ENCODE results near the gene FAM216B.
"Not testable (repeated sequence)": the region's sequence is repeated elsewhere in the genome, so short reads cannot be mapped to it uniquely, and the experiment has no call there.

Gene FAM216B

DNA sequence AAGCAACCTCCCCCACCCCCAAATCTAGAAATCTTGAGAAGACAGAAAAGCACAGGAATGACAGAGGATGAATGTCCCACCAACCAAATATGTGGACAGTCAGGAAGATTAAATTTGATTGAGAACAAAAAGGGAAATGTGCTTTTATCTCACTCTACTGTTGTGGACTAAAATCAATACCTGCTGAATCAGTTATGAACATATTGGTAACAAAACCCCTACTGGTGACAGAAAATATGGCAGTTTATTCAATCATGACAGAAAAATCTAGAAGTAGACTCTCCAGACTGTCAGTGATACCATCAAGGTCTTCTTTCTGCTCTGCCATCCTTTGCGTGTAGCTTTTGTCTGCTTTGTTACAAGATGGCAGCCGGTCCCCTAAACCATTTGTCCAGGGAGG lies 35.2 kb downstream of the FAM216B start:
- intact Hi-C loops (cut with DNase I), result no loop called here
- DNase-seq, result no peak

- DNase-seq, result peak in 25 of 42 donors; percentile 4 to 73 (median 30)
- intact Hi-C loops (cut with DNase I), result not testable (repeated sequence)
Observed at GRCh38 chr13:42819687-42820086, 38.3 kb downstream of the FAM216B start.

DNA sequence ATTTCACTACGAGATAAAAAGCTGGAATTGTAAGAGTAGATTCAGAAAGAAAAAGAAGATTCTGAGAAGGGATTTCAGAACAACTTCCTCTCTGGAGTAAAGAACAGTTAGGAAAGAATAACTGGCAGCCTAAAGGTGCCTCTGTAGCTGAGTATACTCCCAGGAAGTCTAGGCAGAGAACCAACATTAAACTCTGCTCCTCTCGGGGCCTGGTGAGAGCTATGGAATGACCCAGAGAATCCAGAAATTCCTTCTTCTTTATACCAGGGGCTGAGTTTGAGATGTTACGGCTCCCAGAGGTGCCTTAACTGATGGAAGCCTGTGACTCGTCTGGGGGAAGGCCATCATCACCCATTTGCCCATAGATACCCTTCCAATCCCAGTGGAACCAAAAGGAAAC lies 39.1 kb downstream of the FAM216B start:
- intact Hi-C loops (cut with DNase I), result no loop called here
- DNase-seq, result no peak

GRCh38 chr13:42821437-42821836 lies 40.1 kb downstream of the FAM216B start:
- no peak for DNase-seq
- intact Hi-C loops (cut with DNase I), result no loop called here

DNA sequence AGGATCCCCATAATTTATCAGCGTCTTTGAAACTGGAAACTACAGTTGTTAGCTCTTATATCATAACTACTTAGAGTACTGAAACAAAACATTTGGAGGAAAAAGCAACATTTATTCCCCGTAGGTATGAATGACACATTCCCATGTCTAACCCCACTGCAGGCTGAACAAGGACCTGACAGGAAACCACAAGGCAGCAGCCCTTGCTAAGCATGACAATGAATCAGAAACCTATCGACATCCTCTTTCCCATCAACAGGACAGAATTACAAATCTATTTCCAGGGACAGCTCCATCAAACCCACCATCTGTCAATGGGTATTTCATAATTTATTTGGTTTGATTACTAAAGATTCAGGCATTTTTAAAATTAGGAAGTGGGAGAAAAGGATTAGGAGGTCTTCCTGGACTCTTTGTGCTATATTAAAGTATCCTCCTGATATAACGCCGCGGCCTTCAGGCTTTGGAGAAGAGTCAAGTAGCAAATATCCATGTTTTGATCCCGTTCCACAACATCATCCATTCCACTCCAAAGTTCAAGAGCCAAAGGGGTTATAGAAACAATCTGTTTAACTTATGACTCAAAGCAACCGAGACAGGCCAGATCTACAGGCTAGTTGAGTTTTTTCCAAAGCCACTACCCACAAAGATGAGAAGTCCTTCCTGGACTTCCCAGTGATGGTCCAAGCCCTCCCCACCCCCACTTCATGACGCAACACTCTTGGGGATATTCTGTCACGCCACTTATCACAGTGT lies 51.1 kb downstream of the FAM216B start:
- intact Hi-C loops (cut with DNase I), result no loop called here
- DNase-seq, result no peak

DNA sequence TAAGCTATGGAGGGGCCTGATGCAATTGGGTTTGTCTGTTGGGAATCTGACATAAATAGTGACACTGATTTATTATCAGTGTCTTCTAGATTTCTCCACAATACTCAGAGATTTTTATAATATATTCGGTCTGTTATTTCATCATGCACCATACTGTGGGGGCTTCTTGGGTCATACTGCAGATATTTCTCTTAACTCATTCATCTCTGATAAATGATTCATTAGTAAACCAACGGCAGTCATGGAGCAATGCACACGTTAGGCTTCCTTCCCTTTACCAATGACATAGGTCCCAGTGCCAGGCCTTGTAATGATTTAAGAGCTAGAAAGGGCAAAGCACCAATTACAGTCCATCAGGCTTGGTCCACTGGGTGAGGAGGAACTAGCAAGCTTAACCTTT lies 53.6 kb downstream of the FAM216B start:
- no peak for DNase-seq

DNA sequence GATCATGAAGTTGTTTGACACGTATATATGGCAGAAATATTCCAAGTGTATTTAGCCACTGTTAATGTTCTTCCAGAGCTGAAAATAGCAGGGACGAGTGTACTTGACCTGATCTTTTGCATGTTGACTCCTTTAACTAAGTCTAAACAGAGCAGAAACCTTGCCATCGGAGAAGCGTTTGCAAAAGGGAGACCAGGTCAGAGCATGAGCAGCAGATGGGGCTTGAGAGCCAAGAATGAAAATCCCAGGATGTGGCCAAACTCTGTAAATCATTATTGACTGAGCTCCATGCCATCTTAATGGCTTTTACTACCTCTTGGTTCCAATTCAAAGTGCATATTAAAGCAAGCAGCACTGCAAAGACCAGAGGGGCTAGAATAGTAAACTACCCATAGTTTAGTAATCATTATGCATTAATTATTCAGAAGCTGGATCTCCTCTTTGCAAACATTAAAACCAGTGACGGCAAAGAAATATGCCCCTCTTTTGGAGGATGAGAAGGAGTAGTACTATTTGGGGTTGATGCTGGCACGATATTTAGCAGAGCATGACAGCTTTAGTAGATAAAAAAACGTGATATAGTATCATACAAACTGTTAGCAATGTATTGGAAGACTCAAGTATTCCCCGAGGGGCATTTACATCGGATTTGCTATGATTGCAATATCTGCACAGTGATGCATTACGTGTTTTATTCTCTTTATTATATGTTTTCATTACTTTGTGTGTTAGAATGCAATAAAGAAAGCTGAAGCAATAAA lies 55.7 kb downstream of the FAM216B start:
- intact Hi-C loops (cut with DNase I), result no loop called here
- DNase-seq, result no peak

More for the DNA sequence above, 53.6 kb downstream of the FAM216B start:
- intact Hi-C loops (cut with DNase I), result no loop called here

Measured in head of caudate nucleus (tissue), 42 donors.